ENCODE measurements around the gene F8A3. TPM values are rescaled to one million over a fixed set of nuclear protein-coding genes. Genes with fewer than 3 reads are reported as not detected.
A peak's percentile ranks its signal among the peaks of the same experiment; 100 is the strongest.

Gene F8A3
- total and polyA plus RNA-seq, 11 donors: 3.3 to 22.3 (median 10.9) TPM; not detected in 2

DNA sequence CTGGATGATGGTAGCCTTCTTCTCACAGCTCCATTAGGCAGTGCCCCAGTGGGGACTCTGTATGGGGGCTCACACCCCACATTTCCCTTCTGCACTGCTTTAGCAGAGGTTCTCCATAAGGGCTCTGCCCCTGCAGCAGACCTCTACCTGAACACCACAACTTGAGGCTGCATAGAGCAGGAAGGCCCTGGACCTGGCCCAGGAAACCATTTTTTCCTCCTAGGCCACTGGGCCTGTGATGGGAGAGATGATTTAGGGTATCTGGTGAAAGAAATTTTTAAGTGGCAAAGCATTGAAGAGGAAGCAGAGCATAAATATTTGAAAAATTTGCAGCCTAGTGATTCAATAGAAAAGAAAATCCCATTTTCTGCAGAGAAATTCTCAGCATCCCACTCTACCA, 17.3 kb downstream of the F8A3 start:
- Histone ChIP-seq H3K27ac (no peak overlapping the region), H3K36me3 (no peaks in the 10 kb centered on the region), H3K27me3 (no peaks in the 10 kb centered on the region), H3K4me1 (no peaks in the 10 kb centered on the region), H3K9me3 (peaks cover 0 to 12% (median 1%) of the 10 kb centered on the region in 12 donors), H3K4me3 (no peak overlapping the region)
- TF ChIP-seq, protein P1, sequence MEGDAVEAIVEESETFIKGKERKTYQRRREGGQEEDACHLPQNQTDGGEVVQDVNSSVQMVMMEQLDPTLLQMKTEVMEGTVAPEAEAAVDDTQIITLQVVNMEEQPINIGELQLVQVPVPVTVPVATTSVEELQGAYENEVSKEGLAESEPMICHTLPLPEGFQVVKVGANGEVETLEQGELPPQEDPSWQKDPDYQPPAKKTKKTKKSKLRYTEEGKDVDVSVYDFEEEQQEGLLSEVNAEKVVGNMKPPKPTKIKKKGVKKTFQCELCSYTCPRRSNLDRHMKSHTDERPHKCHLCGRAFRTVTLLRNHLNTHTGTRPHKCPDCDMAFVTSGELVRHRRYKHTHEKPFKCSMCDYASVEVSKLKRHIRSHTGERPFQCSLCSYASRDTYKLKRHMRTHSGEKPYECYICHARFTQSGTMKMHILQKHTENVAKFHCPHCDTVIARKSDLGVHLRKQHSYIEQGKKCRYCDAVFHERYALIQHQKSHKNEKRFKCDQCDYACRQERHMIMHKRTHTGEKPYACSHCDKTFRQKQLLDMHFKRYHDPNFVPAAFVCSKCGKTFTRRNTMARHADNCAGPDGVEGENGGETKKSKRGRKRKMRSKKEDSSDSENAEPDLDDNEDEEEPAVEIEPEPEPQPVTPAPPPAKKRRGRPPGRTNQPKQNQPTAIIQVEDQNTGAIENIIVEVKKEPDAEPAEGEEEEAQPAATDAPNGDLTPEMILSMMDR (IDR thresholded peaks at IDR 0.05): no peak
- no peak for TF ChIP-seq POLR2A (IDR thresholded peaks at IDR 0.05)
- intact Hi-C loops (cut with DNase I): no loop called here
- DNase-seq: no peak
- no peak for ATAC-seq

DNA sequence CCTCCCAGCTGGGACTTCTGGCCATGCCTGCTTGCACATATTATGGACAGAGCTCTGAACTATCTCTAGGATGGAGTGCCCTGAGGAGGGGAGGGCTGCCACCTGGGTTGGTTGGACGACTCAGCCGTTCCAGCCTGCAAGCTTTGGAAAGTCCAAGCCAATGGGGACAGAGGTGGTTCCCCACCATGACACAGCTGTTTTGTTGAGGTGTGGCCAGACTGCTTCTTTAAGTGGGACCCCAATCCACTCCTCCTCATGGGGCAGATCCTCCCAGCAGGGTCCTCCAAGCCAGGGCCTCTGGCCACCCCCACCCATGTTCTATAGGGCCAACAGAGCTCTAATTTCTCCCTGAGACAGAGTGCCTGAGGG, 22.7 kb downstream of the F8A3 start:
- no peak for DNase-seq

DNA sequence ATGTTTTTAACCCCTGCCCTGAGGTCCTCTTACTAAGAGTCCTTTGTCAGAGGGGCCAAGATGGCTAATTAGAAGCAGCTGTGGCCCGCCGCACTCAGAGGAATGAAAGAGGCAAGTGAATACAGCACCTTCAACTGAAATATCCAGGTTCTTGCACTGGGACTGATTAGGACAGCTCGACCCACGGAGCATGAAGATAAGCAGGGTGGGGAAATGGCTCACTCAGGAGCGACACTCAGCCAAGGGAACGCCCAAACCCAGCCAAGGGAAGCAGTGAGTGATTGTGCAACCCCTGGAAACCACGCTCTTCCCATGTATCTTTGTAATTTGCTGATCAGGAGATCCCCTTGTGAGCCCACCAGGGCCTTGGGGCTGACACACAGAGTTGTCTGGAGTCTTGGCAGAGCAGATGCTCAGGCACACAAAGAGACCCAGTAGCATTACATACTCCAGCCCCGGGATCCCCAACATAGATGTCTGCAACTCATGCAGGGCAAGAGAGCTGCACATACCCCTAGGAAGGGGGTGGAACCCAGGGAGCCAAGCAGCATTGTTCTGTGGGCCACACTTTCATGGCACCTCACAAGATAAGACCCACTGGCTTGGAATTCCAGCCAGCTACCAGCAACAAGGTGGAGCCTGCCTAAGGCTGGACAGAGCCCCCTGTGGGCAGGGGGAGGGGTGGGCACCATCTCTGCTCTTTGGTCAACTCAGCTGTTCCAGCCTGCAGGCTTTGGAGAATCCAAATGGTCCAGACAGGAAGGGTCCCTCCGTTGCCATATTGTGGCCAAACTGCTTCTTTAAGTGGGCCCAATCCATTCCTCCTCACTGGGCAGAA, 23.3 kb downstream of the F8A3 start:
- WGBS, 4 donors: 73 to 87% (median 80%) methylated on average over 7 to 9 of the region's 9 CpGs
- Histone ChIP-seq H3K36me3 (no peaks in the 10 kb centered on the region), H3K27me3 (no peaks in the 10 kb centered on the region), H3K9me3 (peaks cover 0 to 4% (median 0%) of the 10 kb centered on the region in 12 donors), H3K4me3 (no peak overlapping the region), H3K27ac (no peak overlapping the region), H3K4me1 (no peaks in the 10 kb centered on the region)
- no peak for TF ChIP-seq POLR2A (IDR thresholded peaks at IDR 0.05)
- TF ChIP-seq, protein P1 (IDR thresholded peaks at IDR 0.05): no peak
- ATAC-seq: peak in 1 of 4 donors; percentile 54
- DNase-seq: no peak
- intact Hi-C loops (cut with DNase I): no loop called here

More for the DNA sequence above, 22.7 kb downstream of the F8A3 start:
- no peaks in the 10 kb centered on the region for H3K4me1 ChIP-seq
- peaks cover 0 to 4% (median 0%) of the 10 kb centered on the region in 12 donors for H3K9me3 ChIP-seq
- WGBS, 4 donors: 83 to 100% (median 93%) methylated on average over 2 of the region's 2 CpGs
- H3K4me3 ChIP-seq: no peak overlapping the region
- H3K27ac ChIP-seq: no peak overlapping the region
- H3K27me3 ChIP-seq: no peaks in the 10 kb centered on the region
- intact Hi-C loops (cut with DNase I): no loop called here
- no peaks in the 10 kb centered on the region for H3K36me3 ChIP-seq
- no peak for TF ChIP-seq POLR2A (IDR thresholded peaks at IDR 0.05)
- TF ChIP-seq, protein P1 (IDR thresholded peaks at IDR 0.05): no peak
- ATAC-seq: no peak

DNA sequence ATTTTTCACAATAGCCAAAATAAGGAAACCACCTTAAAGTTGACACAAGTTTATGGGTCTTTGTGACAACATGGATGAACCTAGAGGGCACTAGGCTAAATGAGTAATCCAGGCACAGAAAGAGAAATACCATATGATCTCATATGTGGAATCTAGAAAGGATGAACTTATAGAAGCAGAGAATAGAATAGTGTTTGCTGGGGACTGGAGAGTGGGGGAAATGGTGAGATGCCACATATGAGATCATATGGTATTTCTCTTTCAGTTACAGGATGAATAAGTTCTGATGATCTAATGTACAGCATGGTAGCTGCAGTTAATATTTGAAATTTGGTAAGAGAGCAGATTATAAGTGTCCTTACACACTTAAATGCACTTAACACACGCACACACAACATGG, 40.7 kb downstream of the F8A3 start:
- H3K27ac ChIP-seq: no peak overlapping the region
- WGBS, 4 donors: 55 to 97% (median 77%) methylated on average over 1 of the region's 1 CpG
- intact Hi-C loops (cut with DNase I): no loop called here
- no peak for DNase-seq
- H3K4me1 ChIP-seq: no peaks in the 10 kb centered on the region
- no peaks in the 10 kb centered on the region for H3K27me3 ChIP-seq
- ATAC-seq: no peak
- no peaks in the 10 kb centered on the region for H3K9me3 ChIP-seq
- H3K4me3 ChIP-seq: no peak overlapping the region
- no peak for TF ChIP-seq POLR2A (IDR thresholded peaks at IDR 0.05)
- TF ChIP-seq, protein P1 (IDR thresholded peaks at IDR 0.05): no peak
- no peaks in the 10 kb centered on the region for H3K36me3 ChIP-seq

Small RNA genes within 50 kb of the gene (microRNA-seq; reads per million reads assigned to microRNA genes)
- gene MIR1184-3: 0 reads per million in 4 donors

Other genes with a start within 250 kb of the F8A3 start
- gene VBP1, start 242.2 kb downstream of the F8A3 start, total RNA-seq: 10 to 100 TPM; 39.6 to 82.8 (median 72.3) TPM
- 10 to 100 TPM; 35.7 to 78.2 TPM for gene VBP1, start 242.2 kb downstream of the F8A3 start, polyA plus RNA-seq
- gene RAB39B, start 194.1 kb downstream of the F8A3 start, total RNA-seq: under 1 TPM in 8 of 9 donors, not detected in 1; 0.05 to 0.77 (median 0.29) TPM
- under 1 TPM; 0.08 to 0.15 TPM for gene RAB39B, start 194.1 kb downstream of the F8A3 start, polyA plus RNA-seq
- gene CLIC2, start 124.0 kb downstream of the F8A3 start, total RNA-seq: 10 to 100 TPM in 5 of 9 donors, 1 to 10 TPM in 4; 7.2 to 28.8 (median 10.7) TPM
- 1 to 10 TPM; 5.4 to 5.8 TPM for gene CLIC2, start 124.0 kb downstream of the F8A3 start, polyA plus RNA-seq
- gene F8A2, start 76.5 kb downstream of the F8A3 start, total RNA-seq: not detected
- not detected for gene F8A2, start 76.5 kb downstream of the F8A3 start, polyA plus RNA-seq
- 1 to 10 TPM in 4 of 9 donors, under 1 TPM in 5; 0.60 to 2.3 (median 0.98) TPM for gene SPRY3, start 154.0 kb upstream of the F8A3 start, total RNA-seq
- gene SPRY3, start 154.0 kb upstream of the F8A3 start, polyA plus RNA-seq: under 1 TPM; 0.34 to 0.53 TPM
- gene TMLHE, start 154.3 kb upstream of the F8A3 start, total RNA-seq: 10 to 100 TPM; 27.9 to 55.4 (median 42.9) TPM
- gene TMLHE, start 154.3 kb upstream of the F8A3 start, polyA plus RNA-seq: 10 to 100 TPM; 10.8 to 16.4 TPM